DND-41 (cell line): ENCODE measurements around the gene SCNN1B.
"Not testable (repeated sequence)": the region's sequence is repeated elsewhere in the genome, so short reads cannot be mapped to it uniquely, and the experiment has no call there.

Experiments used
- ATAC-seq: fragments of 200-7000 bp; cut with Tn5 transposase; 3 replicates; pipeline ENCODE4 v1.9.1; 2021; ENCODE audit warnings: low read depth; ENCODE audit not compliant: insufficient read depth
- DNase-seq: peaks from one replicate; pipeline ENCODE4 v3.0.0-alpha.2; 2020
- H2AFZ ChIP-seq: 2 replicates; pipeline ENCODE4 v1.6.0; 2012; ENCODE audit warnings: low read depth, low read length
- H3K27ac ChIP-seq: 2 replicates; pipeline ENCODE4 v1.5.1; 2012; ENCODE audit warnings: low read length, inconsistent platforms
- H3K27me3 ChIP-seq: fragments of 200-600 bp; sonication (generic); 2 replicates; pipeline ENCODE4 v1.6.0; 2012; ENCODE audit warnings: low read length, mild to moderate bottlenecking, inconsistent platforms; ENCODE audit not compliant: insufficient read depth, poor library complexity
- H3K36me3 ChIP-seq: 2 replicates; pipeline ENCODE4 v1.5.1; 2012; ENCODE audit warnings: low read length, inconsistent platforms; ENCODE audit not compliant: insufficient read depth
- H3K4me1 ChIP-seq: 2 replicates; pipeline ENCODE4 v1.5.1; 2012; ENCODE audit warnings: mild to moderate bottlenecking, low read length; ENCODE audit not compliant: insufficient read depth
- H3K4me2 ChIP-seq: 2 replicates; pipeline ENCODE4 v1.6.0; 2012; ENCODE audit warnings: mild to moderate bottlenecking, moderate library complexity, low read length, inconsistent platforms; ENCODE audit not compliant: insufficient read depth
- H3K4me3 ChIP-seq, 2 experiments: fragments of 200-600 bp in 1 of 2; shearing (Covaris generic) in 1 of 2; 2 replicates each; pipeline ENCODE4 v1.5.1; 2012 to 2016; ENCODE audit warnings: inconsistent platforms in 2 of 2, low read length in 2 of 2, mild to moderate bottlenecking in 2 of 2, low read depth in 1 of 2, moderate library complexity in 1 of 2
- H3K79me2 ChIP-seq: 2 replicates; pipeline ENCODE4 v1.6.0; 2012; ENCODE audit warnings: low read length, inconsistent platforms; ENCODE audit not compliant: insufficient read depth
- H3K9ac ChIP-seq: 2 replicates; pipeline ENCODE4 v1.6.0; 2012; ENCODE audit warnings: low read depth, mild to moderate bottlenecking, inconsistent platforms, low read length, moderate library complexity
- H3K9me3 ChIP-seq: 2 replicates; pipeline ENCODE4 v1.5.1; 2012; ENCODE audit warnings: low read length, moderate library complexity, mild to moderate bottlenecking, inconsistent platforms; ENCODE audit not compliant: insufficient read depth, severe bottlenecking
- H4K20me1 ChIP-seq: 2 replicates; pipeline ENCODE4 v1.6.0; 2012; ENCODE audit warnings: low read length; ENCODE audit not compliant: insufficient read depth
- EZH2 ChIP-seq: IDR thresholded peaks from 3 replicates; pipeline ENCODE4 v1.6.1; 2012; ENCODE audit warnings: borderline replicate concordance, low read depth, mild to moderate bottlenecking, moderate library complexity, low read length, inconsistent platforms; ENCODE audit not compliant: severe bottlenecking
- TF ChIP-seq, protein P1 (sequence below): IDR thresholded peaks from 2 replicates; pipeline ENCODE4 v1.5.1; 2012; ENCODE audit warnings: borderline replicate concordance, low read length, moderate library complexity, mild to moderate bottlenecking; ENCODE audit not compliant: poor library complexity, severe bottlenecking; ENCODE audit errors: extremely low read depth

Gene SCNN1B

DNA sequence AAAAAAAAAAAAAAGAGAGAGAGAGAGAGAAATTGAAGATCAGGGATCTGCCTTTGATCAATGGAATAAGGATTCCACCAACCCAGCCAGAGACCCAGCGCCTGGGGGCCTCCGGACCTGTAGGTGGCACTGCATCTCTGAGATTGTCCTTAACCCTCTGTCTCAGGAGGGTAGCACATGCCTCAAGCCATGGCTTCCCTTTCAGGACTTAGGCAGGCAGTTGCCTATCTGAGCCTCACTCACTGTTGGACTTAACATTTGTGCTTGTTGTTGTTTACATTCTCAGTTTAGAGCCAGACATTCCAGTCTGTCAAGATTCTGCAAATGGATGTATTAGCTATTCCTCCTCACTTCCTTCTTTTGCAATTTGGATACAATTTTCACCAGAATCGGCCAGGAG lies 5.1 kb upstream of the SCNN1B start:
- no peak overlapping the region for H3K9ac ChIP-seq
- 0 out of 3 replicates have a peak, but pooled peaks have one; percentile 52 for ATAC-seq

DNA sequence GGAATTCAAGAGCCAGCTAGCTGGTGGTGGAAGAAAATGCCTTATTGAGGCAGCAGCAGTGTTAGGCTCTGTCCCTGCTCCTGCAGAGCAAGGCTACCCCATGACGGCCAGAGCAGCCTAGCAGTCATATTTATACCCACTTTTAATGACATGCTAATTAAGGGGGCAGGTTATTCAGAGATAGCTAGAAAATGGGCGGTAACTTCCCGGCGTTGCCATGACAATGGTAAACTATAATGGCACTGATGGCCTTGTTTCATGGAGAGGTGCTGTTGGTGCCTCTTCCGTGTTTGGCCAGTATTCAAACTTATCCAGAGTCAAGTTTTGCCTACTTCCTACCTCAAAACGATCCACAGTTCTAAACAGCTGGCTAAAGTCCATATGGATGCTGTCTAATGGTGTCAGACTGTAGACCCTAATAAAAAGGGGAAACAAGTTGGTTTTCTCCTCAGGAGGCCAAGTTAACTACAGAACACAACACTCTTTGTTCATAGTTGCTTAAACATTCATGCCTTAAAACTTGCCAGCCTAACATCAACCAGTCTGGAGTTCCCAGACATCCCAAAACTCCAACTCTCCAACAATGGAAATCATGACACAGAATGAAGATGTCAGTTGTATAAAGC lies 3.7 kb upstream of the SCNN1B start:
- H3K9me3 ChIP-seq = no peaks in the 10 kb centered on the region
- no peaks in the 10 kb centered on the region for H3K36me3 ChIP-seq
- no peak overlapping the region for H3K4me2 ChIP-seq
- no peaks in the 10 kb centered on the region for H3K4me1 ChIP-seq
- H4K20me1 ChIP-seq = no peaks in the 10 kb centered on the region
- H3K4me3 ChIP-seq = no peak overlapping the region
- H3K9ac ChIP-seq = no peak overlapping the region
- ATAC-seq = no peak
- no peak for TF ChIP-seq EZH2
- TF ChIP-seq, protein P1, sequence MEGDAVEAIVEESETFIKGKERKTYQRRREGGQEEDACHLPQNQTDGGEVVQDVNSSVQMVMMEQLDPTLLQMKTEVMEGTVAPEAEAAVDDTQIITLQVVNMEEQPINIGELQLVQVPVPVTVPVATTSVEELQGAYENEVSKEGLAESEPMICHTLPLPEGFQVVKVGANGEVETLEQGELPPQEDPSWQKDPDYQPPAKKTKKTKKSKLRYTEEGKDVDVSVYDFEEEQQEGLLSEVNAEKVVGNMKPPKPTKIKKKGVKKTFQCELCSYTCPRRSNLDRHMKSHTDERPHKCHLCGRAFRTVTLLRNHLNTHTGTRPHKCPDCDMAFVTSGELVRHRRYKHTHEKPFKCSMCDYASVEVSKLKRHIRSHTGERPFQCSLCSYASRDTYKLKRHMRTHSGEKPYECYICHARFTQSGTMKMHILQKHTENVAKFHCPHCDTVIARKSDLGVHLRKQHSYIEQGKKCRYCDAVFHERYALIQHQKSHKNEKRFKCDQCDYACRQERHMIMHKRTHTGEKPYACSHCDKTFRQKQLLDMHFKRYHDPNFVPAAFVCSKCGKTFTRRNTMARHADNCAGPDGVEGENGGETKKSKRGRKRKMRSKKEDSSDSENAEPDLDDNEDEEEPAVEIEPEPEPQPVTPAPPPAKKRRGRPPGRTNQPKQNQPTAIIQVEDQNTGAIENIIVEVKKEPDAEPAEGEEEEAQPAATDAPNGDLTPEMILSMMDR = no peak
- H2AFZ ChIP-seq = no peak overlapping the region
- no peaks in the 10 kb centered on the region for H3K79me2 ChIP-seq
- DNase-seq = no peak
- H3K27ac ChIP-seq = no peak overlapping the region
- H3K27me3 ChIP-seq = no peaks in the 10 kb centered on the region

More for the DNA sequence above, 5.1 kb upstream of the SCNN1B start:
- no peaks in the 10 kb centered on the region for H3K4me1 ChIP-seq
- H3K36me3 ChIP-seq = no peaks in the 10 kb centered on the region
- H3K27ac ChIP-seq = no peak overlapping the region
- no peaks in the 10 kb centered on the region for H3K79me2 ChIP-seq
- TF ChIP-seq EZH2 = no peak
- TF ChIP-seq, protein P1 = peak; percentile 56
- H3K9me3 ChIP-seq = no peaks in the 10 kb centered on the region
- no peaks in the 10 kb centered on the region for H4K20me1 ChIP-seq
- no peak overlapping the region for H2AFZ ChIP-seq
- peak; percentile 17 for DNase-seq
- H3K27me3 ChIP-seq = no peaks in the 10 kb centered on the region
- H3K4me3 ChIP-seq = no peak overlapping the region
- no peak overlapping the region for H3K4me2 ChIP-seq

DNA sequence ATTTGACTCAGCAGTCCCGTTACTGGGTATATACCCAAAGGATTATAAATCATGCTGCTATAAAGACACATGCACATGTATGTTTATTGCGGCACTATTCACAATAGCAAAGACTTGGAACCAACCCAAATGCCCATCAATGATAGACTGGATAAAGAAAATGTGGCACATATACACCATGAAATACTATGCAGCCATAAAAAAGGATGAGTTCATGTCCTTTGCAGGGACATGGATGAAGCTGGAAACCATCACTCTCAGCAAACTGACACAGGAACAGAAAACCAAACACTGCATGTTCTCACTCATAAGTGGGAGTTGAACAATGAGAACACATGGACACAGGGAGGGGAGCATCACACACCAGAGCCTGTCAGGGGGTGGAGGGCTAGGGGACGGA lies 2.3 kb upstream of the SCNN1B start:
- not testable (repeated sequence) for H3K4me2 ChIP-seq, H2AFZ ChIP-seq, H3K9ac ChIP-seq, H3K79me2 ChIP-seq, H3K27me3 ChIP-seq, H3K4me3 ChIP-seq, H3K4me1 ChIP-seq, H3K9me3 ChIP-seq, ATAC-seq, H4K20me1 ChIP-seq, DNase-seq, H3K27ac ChIP-seq, H3K36me3 ChIP-seq

DNA sequence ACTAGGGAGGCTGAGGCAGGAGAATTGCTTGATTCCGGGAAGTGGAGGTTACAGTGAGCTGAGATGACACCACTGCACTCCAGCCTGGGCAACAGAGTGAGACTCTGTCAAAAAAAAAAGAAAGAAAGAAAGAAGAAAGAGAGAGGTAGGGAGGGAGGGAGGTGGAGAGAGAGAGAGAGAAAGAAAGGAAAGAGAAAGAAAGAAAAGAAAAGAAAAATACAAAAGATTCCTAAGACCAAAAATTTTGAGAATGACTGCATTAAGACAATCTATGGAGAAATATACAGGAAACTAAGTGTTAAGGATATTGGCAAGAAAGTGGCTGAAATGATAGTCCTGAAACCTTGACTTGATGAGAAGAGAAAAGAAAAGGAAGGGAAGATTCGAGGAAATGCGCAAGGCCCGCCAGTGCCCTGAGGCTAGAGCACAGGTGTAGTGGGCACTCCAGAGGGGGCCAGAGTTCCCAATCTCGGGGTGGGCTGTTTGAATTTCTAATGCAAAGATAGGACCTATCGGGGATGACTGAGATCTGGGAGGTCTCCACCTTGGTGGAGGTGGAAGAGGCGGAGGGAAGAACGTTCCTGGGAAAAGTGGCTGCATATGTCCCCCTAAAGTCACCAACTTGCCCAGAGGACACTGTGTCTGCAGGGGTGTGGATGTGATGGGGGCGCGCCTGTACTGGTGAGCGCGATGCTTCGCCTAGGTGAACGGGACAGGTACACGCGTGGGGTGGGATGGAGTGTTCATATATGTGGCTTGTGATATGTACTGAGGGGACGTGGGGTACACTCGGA lies 654 bp upstream of the SCNN1B start:
- Histone ChIP-seq H3K4me2 (no peak overlapping the region), H2AFZ (no peak overlapping the region), H3K27me3 (no peaks in the 10 kb centered on the region), H3K9ac (no peak overlapping the region), H3K27ac (no peak overlapping the region), H3K4me1 (no peaks in the 10 kb centered on the region), H3K4me3 (no peak overlapping the region), H3K9me3 (no peaks in the 10 kb centered on the region), H3K79me2 (no peaks in the 10 kb centered on the region), H4K20me1 (no peaks in the 10 kb centered on the region), H3K36me3 (no peaks in the 10 kb centered on the region)
- ATAC-seq (no peak), DNase-seq (no peak)
- no peak for TF ChIP-seq EZH2
- TF ChIP-seq, protein P1 = no peak
